Stimulated activated CD8-positive, alpha-beta memory T cell treated with anti-CD3 and anti-CD28 coated beads, Interleukin-4, amount 100 ng/mL, for 4 hours (primary cell): ENCODE data around the gene LAMA5.

ENCODE experiments used
- DNase-seq, 2 donors: peaks; one replicate each; pipeline ENCODE4 v3.0.0-alpha.2; 2020; ENCODE audit warnings: low read depth in 2 of 2, low spot score in 1 of 2

Gene LAMA5

GRCh38 chr20:62289898-62290297 lies 77.2 kb downstream of the LAMA5 start:
- DNase-seq: no peak

- no peak for DNase-seq
These were observed 78.0 kb downstream of the LAMA5 start for GRCh38 chr20:62289131-62289530.

GRCh38 chr20:62288535-62289105 lies 78.5 kb downstream of the LAMA5 start:
- DNase-seq: no peak

- DNase-seq: no peak
These were observed 79.2 kb downstream of the LAMA5 start for GRCh38 chr20:62287759-62288534.

GRCh38 chr20:62287129-62287528 lies 80.0 kb downstream of the LAMA5 start:
- no peak for DNase-seq

GRCh38 chr20:62286493-62287064 lies 80.5 kb downstream of the LAMA5 start:
- DNase-seq: no peak

- no peak for DNase-seq
These were observed 81.4 kb downstream of the LAMA5 start for GRCh38 chr20:62285722-62286121.

- no peak for DNase-seq
These were observed 82.0 kb downstream of the LAMA5 start for GRCh38 chr20:62285151-62285550.

- DNase-seq: no peak
These were observed 82.7 kb downstream of the LAMA5 start for GRCh38 chr20:62284448-62284847.

GRCh38 chr20:62282877-62283503 lies 84.1 kb downstream of the LAMA5 start:
- DNase-seq: no peak

- no peak for DNase-seq
These were observed 85.0 kb downstream of the LAMA5 start for GRCh38 chr20:62282103-62282502.

GRCh38 chr20:62281161-62281933 lies 85.8 kb downstream of the LAMA5 start:
- DNase-seq: no peak

GRCh38 chr20:62280303-62280702 lies 86.8 kb downstream of the LAMA5 start:
- no peak for DNase-seq

- DNase-seq: no peak
These were observed 89.9 kb downstream of the LAMA5 start for GRCh38 chr20:62277253-62277652.

- no peak for DNase-seq
These were observed 90.7 kb downstream of the LAMA5 start for GRCh38 chr20:62276439-62276838.

- no peak for DNase-seq
These were observed 91.9 kb downstream of the LAMA5 start for GRCh38 chr20:62275219-62275618.

GRCh38 chr20:62274332-62274950 lies 92.7 kb downstream of the LAMA5 start:
- DNase-seq: no peak

GRCh38 chr20:62273416-62273815 lies 93.7 kb downstream of the LAMA5 start:
- no peak for DNase-seq

GRCh38 chr20:62272200-62272599 lies 94.9 kb downstream of the LAMA5 start:
- DNase-seq: no peak

- no peak for DNase-seq
These were observed 97.2 kb downstream of the LAMA5 start for GRCh38 chr20:62269871-62270270.

GRCh38 chr20:62269378-62269777 lies 97.7 kb downstream of the LAMA5 start:
- DNase-seq: no peak
